Measurements from ENCODE around the gene CPED1. TPM values are rescaled to one million over a fixed set of nuclear protein-coding genes. Genes with fewer than 3 reads are reported as not detected.
"Not testable (repeated sequence)": the region's sequence is repeated elsewhere in the genome, so short reads cannot be mapped to it uniquely, and the experiment has no call there.

CPED1 gene
- total and polyA plus RNA-seq, 3 experiments from 2014 or later = 0.09 to 0.27 TPM; not detected in 1

- Mint-ChIP-seq H3K27ac (no peak overlapping the region), H3K9me3 (no peaks in the 10 kb centered on the region), H3K36me3 (no peaks in the 10 kb centered on the region), H3K4me1 (peaks cover 9 to 12% (median 11%) of the 10 kb centered on the region in 3 donors), H3K27me3 (peaks cover 4 to 49% of the 10 kb centered on the region in 2 donors), H3K4me3 (no peak overlapping the region)
- H3K9me3 ChIP-seq (ENCODE audit: low read length) = no peaks in the 10 kb centered on the region
- H3K4me1 ChIP-seq (ENCODE audit: insufficient read depth, low read length) = peaks cover 6% of the 10 kb centered on the region
- no peak for DNase-seq
- H3K36me3 ChIP-seq (ENCODE audit: insufficient read depth, low read length) = no peaks in the 10 kb centered on the region
- H3K27ac ChIP-seq (ENCODE audit: low read depth, low read length) = peak overlapping the region; percentile 62
- ChIA-PET CTCF (no interaction called here), POLR2A (no interaction called here)
- H3K4me3 ChIP-seq (ENCODE audit: low read length) = no peak overlapping the region
- H3K27me3 ChIP-seq (ENCODE audit: insufficient read depth, low read length, poor library complexity, severe bottlenecking) = no peaks in the 10 kb centered on the region
Observed at GRCh38 chr7:121001234-121001906, 12.9 kb downstream of the CPED1 start.

- Mint-ChIP-seq H3K4me3 (no peak overlapping the region), H3K27me3 (peaks cover 5 to 51% of the 10 kb centered on the region in 2 donors), H3K4me1 (peaks cover 4 to 5% (median 4%) of the 10 kb centered on the region in 3 donors), H3K9me3 (no peaks in the 10 kb centered on the region), H3K27ac (no peak overlapping the region), H3K36me3 (no peaks in the 10 kb centered on the region)
- Histone ChIP-seq H3K4me1 (ENCODE audit: insufficient read depth, low read length) (no peaks in the 10 kb centered on the region), H3K4me3 (ENCODE audit: low read length) (no peak overlapping the region), H3K36me3 (ENCODE audit: insufficient read depth, low read length) (no peaks in the 10 kb centered on the region), H3K27ac (ENCODE audit: low read depth, low read length) (no peak overlapping the region), H3K27me3 (ENCODE audit: insufficient read depth, low read length, poor library complexity, severe bottlenecking) (no peaks in the 10 kb centered on the region), H3K9me3 (ENCODE audit: low read length) (no peaks in the 10 kb centered on the region)
- POLR2A ChIA-PET = no interaction called here
- DNase-seq = no peak
- CTCF ChIA-PET = interaction anchor here (1.4 kb wide), 1 partner anchor 14 kb away, joined by 4 read pairs; the partner anchor contains the start of gene CPED1
Observed at GRCh38 chr7:121002048-121002756, 13.7 kb downstream of the CPED1 start.

GRCh38 chr7:121002757-121003200, 14.3 kb downstream of the CPED1 start:
- Histone ChIP-seq H3K27me3 (ENCODE audit: insufficient read depth, low read length, poor library complexity, severe bottlenecking) (no peaks in the 10 kb centered on the region), H3K4me3 (ENCODE audit: low read length) (no peak overlapping the region), H3K4me1 (ENCODE audit: insufficient read depth, low read length) (no peaks in the 10 kb centered on the region), H3K9me3 (ENCODE audit: low read length) (no peaks in the 10 kb centered on the region), H3K36me3 (ENCODE audit: insufficient read depth, low read length) (no peaks in the 10 kb centered on the region), H3K27ac (ENCODE audit: low read depth, low read length) (no peak overlapping the region)
- Mint-ChIP-seq H3K27ac (no peak overlapping the region), H3K36me3 (no peaks in the 10 kb centered on the region), H3K4me1 (peaks cover 4 to 5% (median 4%) of the 10 kb centered on the region in 3 donors), H3K9me3 (no peaks in the 10 kb centered on the region), H3K27me3 (peaks cover 9 to 57% of the 10 kb centered on the region in 2 donors), H3K4me3 (no peak overlapping the region)
- no peak for DNase-seq
- ChIA-PET CTCF (interaction anchor here (1.4 kb wide), 1 partner anchor 15 kb away, joined by 4 read pairs; the partner anchor contains the start of gene CPED1), POLR2A (no interaction called here)

GRCh38 chr7:121003986-121004685, 15.6 kb downstream of the CPED1 start:
- H3K36me3 ChIP-seq (ENCODE audit: insufficient read depth, low read length) = no peaks in the 10 kb centered on the region
- Mint-ChIP-seq H3K27me3 (peaks cover 11 to 60% of the 10 kb centered on the region in 2 donors), H3K36me3 (no peaks in the 10 kb centered on the region), H3K4me1 (peaks cover 4 to 5% (median 4%) of the 10 kb centered on the region in 3 donors), H3K27ac (no peak overlapping the region), H3K9me3 (no peaks in the 10 kb centered on the region), H3K4me3 (no peak overlapping the region)
- no peak for DNase-seq
- CTCF ChIA-PET = no interaction called here
- H3K9me3 ChIP-seq (ENCODE audit: low read length) = no peaks in the 10 kb centered on the region
- H3K4me3 ChIP-seq (ENCODE audit: low read length) = no peak overlapping the region
- H3K4me1 ChIP-seq (ENCODE audit: insufficient read depth, low read length) = no peaks in the 10 kb centered on the region
- no peak overlapping the region for H3K27ac ChIP-seq (ENCODE audit: low read depth, low read length)
- no peaks in the 10 kb centered on the region for H3K27me3 ChIP-seq (ENCODE audit: insufficient read depth, low read length, poor library complexity, severe bottlenecking)
- POLR2A ChIA-PET = no interaction called here

GRCh38 chr7:121005058-121005457, 16.5 kb downstream of the CPED1 start:
- CTCF ChIA-PET; H3K27me3 ChIP-seq (ENCODE audit: insufficient read depth, low read length, poor library complexity, severe bottlenecking); DNase-seq; H3K9me3 ChIP-seq (ENCODE audit: low read length); H3K27ac Mint-ChIP-seq; H3K36me3 Mint-ChIP-seq; H3K4me1 ChIP-seq (ENCODE audit: insufficient read depth, low read length); H3K4me3 ChIP-seq (ENCODE audit: low read length); H3K4me3 Mint-ChIP-seq; POLR2A ChIA-PET; H3K27ac ChIP-seq (ENCODE audit: low read depth, low read length); H3K9me3 Mint-ChIP-seq; H3K4me1 Mint-ChIP-seq; H3K36me3 ChIP-seq (ENCODE audit: insufficient read depth, low read length): not testable (repeated sequence)
- peaks cover 11 to 64% of the 10 kb centered on the region in 2 donors for H3K27me3 Mint-ChIP-seq

- peak overlapping the region; percentile 63 for H3K27ac ChIP-seq (ENCODE audit: low read depth, low read length)
- Mint-ChIP-seq H3K4me3 (no peak overlapping the region), H3K36me3 (no peaks in the 10 kb centered on the region), H3K9me3 (no peaks in the 10 kb centered on the region), H3K4me1 (no peaks in the 10 kb centered on the region), H3K27ac (no peak overlapping the region), H3K27me3 (peaks cover 11 to 62% of the 10 kb centered on the region in 2 donors)
- no peaks in the 10 kb centered on the region for H3K36me3 ChIP-seq (ENCODE audit: insufficient read depth, low read length)
- DNase-seq = no peak
- POLR2A ChIA-PET = no interaction called here
- H3K9me3 ChIP-seq (ENCODE audit: low read length) = no peaks in the 10 kb centered on the region
- H3K27me3 ChIP-seq (ENCODE audit: insufficient read depth, low read length, poor library complexity, severe bottlenecking) = no peaks in the 10 kb centered on the region
- no peaks in the 10 kb centered on the region for H3K4me1 ChIP-seq (ENCODE audit: insufficient read depth, low read length)
- H3K4me3 ChIP-seq (ENCODE audit: low read length) = no peak overlapping the region
- CTCF ChIA-PET = no interaction called here
Observed at GRCh38 chr7:121005996-121006584, 17.6 kb downstream of the CPED1 start.

GRCh38 chr7:121006711-121007315, 18.3 kb downstream of the CPED1 start:
- Histone ChIP-seq H3K4me3 (ENCODE audit: low read length) (no peak overlapping the region), H3K27ac (ENCODE audit: low read depth, low read length) (peak overlapping the region; percentile 63), H3K27me3 (ENCODE audit: insufficient read depth, low read length, poor library complexity, severe bottlenecking) (no peaks in the 10 kb centered on the region), H3K36me3 (ENCODE audit: insufficient read depth, low read length) (no peaks in the 10 kb centered on the region), H3K4me1 (ENCODE audit: insufficient read depth, low read length) (no peaks in the 10 kb centered on the region), H3K9me3 (ENCODE audit: low read length) (no peaks in the 10 kb centered on the region)
- POLR2A ChIA-PET = no interaction called here
- Mint-ChIP-seq H3K27me3 (peaks cover 11 to 56% of the 10 kb centered on the region in 2 donors), H3K4me1 (no peaks in the 10 kb centered on the region), H3K27ac (no peak overlapping the region), H3K4me3 (no peak overlapping the region), H3K36me3 (no peaks in the 10 kb centered on the region), H3K9me3 (no peaks in the 10 kb centered on the region)
- CTCF ChIA-PET = no interaction called here
- DNase-seq = no peak

All from CD8-positive, alpha-beta memory T cell (primary cell).